ENCODE data around the gene POC1A.

POC1A gene

DNA sequence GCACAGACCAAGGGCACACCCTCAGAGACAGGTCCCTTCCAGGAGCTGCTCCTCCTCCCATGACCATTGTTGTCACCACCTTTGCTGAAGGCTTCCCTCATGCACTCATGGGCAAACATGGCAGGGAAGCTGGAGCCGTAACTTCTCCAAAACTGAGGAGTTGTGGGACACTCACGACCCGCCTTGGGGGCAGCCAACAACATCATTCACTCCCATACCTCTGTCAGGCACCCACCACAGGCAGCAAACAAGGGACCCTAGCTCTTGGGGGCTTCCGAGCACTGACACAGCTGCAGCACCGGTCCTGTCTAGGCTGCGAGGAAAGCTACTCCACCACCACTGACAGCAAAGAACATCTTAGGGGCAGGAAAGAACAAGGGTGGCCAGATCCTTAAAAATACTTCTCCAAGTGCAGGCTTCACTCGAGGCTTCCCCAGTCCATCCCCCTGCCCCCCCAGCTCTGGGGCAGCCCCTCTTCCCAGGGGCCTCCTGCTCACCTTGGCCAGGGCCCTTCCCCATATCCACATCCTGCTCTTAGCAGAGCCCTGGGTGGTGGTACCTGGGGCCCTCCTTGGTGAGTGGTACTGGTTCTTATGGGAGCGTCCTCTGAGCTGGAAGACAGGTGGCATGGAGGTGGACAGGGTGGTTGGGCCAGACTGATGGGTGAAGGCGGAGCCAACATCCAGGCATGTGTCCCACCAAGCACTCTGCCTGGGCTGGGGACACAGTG lies 69.8 kb downstream of the POC1A start:
- DNase-seq = no peak

DNA sequence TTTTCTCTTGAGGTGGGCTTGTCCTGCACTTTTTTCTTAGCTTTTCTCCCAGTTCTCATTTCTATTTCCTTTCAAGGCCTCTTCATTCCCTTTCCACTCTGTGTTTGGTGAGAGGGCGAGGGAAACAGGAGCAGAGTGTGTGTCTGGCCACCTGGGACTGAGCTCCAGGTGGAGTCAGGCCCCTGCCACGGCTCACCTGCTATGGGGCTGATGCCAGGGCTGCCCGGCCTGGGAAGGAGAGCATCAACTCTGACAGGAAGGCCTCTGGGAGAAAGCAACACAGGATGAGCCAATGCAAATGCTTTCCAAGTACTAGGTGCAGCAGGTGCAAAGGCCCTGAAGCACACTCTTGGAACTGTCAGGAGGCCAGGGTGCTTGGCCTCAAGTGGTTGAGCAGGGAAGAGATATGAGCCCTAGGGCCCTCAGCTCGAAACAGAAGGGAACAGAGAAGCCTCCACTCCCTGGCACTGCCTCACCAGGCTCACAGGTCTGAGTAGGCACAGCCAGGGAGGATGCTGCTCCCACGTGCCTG lies 70.6 kb downstream of the POC1A start:
- no peak for DNase-seq

DNA sequence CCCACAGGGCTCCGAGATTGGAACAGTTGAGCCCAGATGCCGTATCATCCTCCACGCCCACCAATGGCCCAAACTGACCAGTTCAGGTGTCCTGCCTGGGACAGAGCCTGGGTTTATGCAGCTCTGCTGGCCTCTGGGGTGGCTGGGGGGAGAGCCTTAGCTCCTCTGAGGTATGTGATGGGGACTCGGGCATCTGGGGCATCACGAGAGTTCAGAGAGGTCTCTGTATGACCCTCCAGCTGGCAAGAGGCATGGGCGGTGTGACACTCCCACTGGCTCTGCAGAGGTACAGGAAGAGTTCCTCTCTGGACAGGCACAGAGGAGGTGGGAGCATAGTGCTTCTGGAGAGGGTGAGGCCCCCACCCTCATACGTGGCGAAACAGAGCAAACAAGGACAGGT lies 71.3 kb downstream of the POC1A start:
- no peak for DNase-seq

DNA sequence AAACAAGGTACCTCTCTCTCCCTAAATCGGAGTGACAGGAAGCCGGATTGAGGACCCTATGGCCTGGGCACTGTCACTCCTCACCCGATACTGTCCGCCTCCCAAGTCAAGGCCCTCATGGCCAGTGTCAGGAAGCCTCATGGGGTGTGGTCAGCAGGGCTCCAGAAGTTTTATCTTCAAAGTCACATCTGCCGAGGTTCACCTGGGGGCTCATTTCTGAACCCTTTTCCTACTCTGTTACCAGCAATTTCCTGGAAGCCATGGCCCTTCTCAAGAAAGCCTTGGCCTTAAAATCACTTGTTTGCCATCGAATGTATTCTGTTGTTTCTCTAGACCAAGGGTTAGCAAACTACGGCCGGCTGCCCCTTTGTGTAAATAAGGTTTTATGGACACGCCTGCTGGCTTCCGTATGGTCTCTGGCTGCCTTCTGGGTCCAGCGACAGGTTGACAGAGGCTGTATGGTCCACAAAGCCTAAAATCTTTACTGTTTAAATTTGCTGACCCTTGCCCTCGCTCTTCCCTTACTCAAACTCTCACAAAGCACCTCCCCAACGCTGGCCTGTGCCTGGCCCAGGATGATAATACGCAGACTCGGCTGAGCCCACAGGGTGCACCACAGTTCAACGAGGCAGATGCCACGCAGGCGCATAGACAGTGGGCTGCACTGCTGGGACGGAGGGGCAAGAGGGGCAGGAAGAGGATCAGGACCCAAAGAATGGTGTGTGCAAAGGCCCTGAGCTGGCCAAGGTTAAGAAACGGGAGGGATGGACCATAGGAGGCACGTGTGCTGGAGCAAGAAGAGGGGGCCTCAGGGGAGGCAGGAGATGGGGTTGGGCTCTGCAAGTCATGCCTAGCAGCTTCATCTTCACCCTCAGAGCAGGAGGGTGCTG lies 73.1 kb downstream of the POC1A start:
- no peak for DNase-seq

DNA sequence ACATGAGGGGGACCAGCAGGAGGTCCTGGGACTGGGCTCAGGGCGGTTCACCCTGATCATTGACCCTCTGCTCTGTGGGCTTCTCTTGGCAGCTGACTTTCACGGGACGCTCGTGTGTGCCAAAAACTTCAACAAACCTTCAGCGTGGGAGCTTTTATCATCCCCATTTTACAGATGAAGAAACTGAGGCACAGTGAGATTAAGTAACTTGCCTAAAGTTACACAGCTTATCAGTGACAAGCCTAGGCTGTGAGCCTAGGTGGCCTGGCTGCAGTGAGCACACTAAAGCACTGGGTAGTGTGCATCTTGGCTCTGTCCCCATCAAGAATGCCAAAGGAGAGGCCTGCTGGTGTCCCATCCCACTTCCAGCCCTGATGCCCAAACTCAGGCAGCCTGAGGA lies 74.3 kb downstream of the POC1A start:
- DNase-seq = no peak

DNA sequence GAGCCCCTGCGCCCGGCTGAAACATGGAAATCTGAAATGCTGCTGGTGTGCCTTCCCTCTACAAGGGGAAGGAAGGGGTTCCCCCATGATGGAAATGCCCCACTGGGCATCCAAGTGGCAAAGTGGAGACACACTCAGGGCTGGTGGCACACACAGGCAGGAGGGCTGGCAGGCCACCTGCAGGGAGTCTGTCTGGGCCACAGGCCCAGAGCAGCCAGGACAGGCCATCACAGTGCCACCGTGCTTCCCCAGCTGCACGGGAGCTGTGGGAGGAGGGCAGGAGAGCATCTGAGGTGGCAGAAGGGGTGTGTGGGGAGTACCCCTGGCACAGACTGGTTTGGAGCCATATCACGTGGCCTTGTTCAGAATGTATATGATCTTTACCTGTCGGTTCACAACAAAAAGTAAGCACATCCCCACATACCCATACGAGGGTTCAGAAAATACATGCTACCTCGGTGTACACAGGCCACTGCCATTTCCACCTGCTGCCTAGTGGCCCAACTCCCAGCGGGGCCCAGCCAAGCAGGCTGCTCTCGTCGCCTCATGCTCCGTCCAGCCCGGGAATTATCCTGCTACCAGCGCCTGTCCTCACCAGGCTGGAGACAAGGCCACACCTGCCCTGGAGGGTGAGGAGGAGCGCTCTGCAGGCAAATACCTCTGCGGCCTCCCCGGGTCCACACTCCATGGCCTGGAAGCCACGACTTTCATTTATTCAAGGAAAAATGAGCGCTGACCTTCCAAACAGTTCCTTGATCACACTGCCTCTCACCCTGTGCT lies 75.3 kb downstream of the POC1A start:
- peak in 1 of 14 donors; percentile 36 for DNase-seq

DNA sequence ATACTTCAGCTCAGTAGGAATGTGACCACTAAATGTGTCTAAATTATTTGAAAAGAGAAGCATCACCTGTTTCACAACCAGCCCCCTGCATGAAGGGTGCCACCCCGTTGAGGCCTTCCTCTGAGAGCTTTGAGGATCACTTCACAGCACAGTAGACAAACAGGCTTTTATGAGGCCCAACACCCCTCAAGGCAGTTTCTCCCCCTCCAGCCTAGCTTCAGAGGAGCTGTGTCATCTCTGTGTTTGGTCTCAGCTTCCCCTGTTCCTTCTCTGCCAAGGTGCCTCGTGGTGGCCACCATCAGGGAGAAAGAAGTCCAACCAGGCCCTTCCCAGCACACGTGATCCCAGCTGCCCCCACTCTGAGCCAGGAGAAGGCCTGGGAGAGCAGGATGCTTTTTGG lies 76.3 kb downstream of the POC1A start:
- DNase-seq = no peak

DNA sequence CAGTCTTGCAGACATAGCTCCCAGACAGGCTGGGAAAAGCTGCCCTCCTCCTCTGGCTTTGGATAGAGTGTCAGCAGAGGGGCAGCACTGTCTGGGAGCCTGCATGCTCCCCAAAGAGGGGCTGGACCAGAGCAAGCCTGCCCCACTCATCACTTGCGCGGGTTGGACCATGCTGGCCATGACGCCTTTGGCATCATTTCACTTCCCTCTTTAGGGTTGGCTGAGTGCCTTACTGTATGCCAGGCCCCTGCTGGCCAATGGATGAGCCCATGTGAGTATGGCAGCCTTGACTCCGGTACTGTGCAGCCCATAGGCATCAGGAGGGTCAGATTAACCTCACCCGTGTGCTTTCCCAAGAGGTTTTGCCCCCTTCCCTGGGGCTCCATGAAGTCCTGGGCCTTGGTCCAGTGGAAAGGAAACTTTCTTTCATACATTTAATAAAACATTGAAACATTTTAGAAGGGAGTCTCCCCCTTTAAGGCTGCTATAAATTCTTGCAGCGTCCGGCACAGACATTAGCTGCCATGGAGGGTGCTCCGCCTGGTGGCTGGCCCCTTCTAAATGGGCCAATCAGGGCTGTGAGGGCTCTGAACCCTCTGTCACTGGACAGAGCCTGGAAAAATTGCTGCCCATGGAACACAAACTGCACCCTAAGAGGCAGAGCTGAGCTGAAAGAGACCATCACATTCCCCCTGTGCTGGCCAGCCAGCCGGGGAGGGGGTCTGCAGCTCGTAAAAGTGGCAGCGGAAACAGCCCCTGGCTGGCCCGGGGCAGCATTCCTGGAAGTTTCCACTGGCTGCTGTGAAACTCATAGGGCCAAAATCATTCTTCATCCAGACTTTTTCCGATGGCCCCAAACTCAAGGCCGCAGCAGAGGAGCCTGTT lies 77.1 kb downstream of the POC1A start:
- peak in 3 of 14 donors; percentile 28 to 48 (median 47) for DNase-seq

DNA sequence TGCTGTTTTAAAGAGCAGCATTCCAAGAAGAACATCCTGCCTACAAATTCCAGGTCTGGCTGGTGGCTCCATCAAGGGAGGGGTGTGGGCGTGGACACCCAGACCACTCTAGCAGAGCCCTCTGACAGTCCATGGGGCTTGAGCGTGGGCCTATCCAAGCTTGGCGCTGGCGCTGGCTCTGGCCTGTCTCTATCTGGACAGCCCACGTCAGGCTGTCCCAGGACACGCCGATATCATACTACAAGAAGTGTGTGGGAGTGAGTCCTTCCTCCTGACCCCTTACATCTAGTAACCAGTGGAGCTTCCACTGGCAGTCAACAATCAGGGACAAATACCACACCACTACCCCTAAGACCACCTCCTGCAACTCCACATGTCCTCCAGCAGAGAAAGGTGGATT lies 80.7 kb downstream of the POC1A start:
- DNase-seq = no peak

DNA sequence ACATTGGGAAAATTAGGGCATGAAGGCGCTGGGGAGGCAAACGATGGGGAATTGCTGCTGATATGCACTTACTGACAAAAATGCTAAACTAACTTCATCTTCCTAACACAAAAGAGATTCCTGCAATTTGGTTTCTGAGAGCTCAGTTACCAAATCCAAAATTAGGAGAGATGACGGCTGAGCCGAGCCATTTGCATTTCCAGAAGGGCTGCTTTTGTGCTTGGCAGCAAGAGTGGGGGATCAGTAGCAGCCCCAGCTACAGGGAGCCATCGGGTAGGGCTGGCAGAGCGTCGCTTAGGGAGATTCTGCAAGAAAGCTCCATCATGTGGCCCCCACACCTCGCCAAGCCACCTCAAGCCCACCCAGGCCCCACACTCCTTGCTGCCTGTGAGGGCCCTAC lies 81.8 kb downstream of the POC1A start:
- DNase-seq = no peak

DNA sequence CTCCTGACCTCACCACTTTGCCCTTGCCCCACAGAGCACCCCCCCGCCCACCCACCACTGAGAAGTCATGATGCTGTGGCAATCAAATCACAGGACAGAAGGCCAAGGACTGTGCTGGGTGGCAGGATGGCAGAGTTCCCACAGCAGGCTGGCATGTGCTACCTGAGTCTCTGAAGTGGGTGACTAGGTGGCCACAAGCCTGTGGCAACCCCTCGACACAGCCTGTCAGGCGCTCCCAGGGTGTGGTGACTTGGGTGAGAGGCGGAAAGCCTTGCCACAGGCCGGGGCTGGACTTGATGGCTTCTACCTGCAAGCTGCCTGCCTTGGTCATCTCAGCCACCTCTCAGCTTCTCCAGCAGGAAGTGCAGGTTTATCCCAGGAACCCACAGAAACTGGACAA lies 82.2 kb downstream of the POC1A start:
- no peak for DNase-seq

DNA sequence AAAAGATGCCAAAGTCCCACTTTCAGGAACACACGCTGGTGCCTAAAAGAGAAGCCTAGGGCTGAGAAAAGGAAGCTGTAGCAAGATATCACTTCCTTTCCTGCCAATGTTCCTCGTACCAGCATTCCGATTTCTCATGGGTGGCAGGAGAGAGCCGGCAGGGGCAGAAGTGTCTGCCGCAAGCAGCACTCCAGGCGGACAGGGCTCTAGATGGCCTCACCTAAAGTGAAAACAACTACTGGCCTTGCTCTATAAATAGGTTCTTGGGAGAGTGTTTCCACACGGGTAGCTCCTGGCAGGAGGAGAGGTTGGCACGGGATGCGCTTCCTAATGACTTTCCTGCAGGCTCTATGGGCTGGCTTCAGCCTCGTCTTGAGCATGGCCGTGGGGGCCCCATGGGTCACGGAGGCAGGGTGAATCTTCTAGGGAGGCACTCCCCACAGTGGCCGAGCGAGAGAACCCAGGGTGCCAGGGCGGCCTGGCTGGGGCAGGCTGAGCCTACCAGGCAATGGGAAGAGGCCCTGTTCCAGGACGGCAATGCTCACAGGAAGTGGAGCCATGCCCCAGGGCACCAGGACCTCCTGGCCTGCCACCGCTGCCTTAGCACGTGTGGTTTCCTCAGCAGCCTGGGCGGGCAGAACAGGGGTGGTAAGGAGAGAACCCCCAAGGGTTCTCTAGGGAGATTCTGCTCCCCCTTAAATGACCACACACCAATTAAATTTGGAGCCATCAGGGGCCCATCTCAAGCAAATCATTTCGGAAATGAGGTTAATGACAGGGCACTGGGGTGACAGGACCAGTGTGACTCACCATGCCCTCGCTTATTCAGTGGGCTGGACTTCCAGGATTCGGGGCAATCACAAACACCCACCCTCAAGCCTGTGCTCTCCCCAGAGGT lies 83.2 kb downstream of the POC1A start:
- peak in 6 of 14 donors; percentile 22 to 84 (median 58) for DNase-seq

DNA sequence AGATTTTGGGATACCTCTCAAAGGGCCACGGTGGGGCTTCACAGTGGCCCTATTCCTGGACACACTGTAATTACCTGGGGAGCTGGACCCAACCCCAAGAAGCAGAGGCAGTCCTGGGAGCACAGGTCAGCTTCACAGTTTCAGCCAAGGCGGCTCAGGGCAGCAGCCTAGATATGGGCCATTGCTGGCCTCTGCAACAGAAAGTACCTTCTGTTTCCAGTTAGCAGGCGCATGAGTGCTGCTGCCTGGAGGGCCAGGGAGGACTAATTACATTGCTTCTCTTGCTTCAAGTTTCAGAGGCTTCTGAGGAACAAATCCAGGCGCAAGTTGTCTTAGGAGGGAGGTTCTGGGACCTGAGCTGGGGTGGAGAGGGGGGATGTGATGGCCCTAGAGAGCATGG lies 84.4 kb downstream of the POC1A start:
- DNase-seq = peak in 1 of 14 donors; percentile 41

DNA sequence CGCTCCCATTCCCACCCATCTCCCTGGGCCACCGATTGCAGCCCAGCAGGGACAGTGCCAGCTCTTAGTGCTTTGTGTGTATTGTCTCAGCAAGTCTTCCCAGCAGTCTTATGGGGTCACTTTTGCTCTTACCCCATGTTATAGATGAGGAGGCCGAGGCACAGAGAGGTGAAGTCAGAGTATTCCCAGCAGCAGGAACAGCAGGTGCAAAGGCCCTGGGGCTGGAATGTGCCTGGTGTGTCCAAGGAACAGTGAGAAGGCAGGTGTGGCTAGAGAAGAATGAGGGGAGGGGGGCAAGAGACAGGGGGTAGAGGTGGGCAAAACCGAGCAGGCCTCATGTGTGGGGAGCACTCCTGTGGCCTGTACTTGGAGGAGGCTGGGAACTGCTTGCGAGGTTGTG lies 85.1 kb downstream of the POC1A start:
- no peak for DNase-seq

DNA sequence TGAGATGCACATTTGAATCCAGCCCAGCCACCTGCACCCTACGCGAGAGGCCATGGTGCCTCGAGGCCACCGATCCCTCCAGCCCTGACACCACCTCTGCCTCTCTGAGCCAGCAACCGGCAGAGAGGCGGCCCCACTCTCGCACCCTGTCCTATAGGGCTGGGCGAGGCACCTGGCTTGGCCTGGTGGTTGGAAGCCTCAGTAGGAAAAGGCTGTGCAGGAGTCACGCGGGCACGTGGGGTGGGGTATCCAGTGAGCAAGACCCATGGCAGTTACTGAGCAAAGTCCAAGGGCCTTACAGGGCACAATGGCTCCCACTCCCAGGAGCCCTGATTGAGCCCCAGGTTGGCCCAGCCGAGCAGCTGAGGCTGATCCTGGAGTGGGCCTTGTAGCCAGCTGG lies 85.5 kb downstream of the POC1A start:
- DNase-seq = no peak

DNA sequence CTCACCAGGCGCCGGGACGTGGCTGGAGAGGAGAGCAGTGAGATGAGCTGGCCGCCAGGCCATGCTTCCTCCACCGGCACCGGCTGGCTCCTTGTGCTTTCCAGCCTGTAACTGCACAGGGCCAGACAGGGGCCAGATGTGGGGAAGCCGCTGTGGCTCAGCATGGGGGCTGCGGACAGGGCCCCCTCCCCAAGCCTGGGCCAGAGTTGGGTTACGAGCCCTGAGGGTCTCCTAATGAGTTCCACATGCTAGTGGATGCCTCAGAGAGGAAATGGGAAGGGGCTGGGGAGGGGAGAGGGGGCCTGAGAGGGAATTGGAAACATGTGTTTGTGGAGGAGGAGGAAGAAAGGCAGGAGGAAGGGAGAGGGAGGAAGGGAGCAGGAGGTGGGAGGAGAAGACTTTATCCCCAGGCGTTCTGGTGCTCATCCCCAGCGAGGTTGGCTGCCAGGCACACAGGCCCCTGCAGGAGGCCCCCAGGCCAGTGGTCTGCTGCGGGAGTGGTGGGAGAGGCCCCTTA lies 86.1 kb downstream of the POC1A start:
- DNase-seq = no peak

DNA sequence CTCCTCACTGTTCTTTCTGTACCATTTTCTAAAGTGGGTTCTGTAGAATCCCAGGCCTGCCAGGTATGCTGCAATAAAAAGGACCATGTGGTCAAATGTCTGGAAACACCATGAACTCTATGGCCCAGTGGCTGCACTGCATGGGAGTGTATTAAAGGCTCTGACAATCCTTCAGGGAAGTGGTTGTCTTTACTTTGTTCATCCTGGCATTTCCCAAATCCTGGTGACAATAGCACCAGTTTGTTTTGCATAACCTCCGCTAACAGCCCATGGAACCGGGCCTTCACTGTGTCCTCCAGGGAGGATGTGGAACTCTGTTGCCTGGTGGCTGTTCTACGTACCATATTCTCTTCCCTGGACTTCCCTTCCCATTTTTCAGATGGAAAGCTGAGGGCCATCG lies 86.7 kb downstream of the POC1A start:
- no peak for DNase-seq

DNA sequence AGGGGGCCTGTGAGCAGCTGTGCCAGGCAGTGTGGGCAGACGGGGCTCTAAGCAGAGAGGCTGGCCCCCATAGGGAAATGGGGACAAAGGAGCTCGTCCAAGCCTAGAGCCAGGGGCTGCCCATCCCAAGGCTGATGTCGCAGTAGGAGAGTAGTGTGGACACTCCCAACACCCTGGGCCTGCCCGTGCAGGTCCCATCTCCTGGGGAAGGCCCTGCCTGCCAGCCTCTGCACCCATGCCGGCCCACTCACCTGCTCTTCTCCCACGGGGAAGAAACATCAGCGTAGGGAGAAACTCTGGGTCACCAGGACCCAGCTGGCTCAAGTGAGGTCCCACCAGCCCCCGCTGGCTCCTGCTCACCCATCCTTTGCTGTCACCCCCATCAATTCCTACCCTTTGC lies 87.2 kb downstream of the POC1A start:
- DNase-seq = no peak

DNA sequence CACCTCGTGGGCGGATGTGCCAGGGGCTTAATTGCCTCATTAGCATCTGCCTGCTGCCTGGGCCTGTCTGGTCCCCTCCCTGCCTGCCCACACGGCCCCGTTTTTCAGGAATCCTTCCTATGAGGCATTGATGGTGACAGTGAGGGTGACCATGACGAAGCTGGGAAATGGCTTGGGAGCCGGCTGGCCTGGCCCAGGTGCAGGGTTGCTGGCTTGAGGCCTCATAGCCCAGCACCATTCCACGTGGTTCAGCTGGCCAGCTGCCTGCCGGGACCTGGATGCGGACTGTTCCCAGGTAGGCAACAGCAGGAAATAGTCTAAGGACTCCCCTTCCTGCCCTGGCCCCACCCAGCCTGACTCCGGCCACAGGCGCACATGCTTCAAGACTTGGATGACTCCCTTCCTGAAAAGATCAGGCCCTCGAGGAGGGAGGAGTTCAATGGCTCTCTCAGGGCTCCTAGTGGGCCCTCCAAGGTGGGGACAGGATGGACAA lies 88.9 kb downstream of the POC1A start:
- DNase-seq = no peak

DNA sequence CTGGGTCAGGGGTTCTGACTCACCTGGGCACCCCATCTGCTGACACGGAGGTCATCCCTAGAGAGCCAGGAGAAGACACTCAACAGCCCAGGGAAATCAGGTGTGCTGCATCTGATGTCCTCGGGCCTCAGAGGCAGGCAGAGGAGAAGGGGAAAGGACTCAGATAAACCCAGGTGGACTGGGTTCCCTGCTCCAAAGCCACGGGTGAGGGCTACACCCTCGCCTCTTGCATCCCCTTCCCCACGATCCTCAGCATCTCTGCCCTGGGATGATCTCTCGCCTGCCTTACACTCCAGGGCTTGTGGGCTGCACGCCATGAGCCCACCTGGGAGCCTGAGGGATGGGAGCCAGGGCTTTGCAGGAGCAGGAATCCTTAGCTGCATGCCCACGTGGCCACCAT lies 89.7 kb downstream of the POC1A start:
- no peak for DNase-seq

Measured in C1 segment of cervical spinal cord (tissue), 14 donors.